ENCODE results near the gene ABLIM1.
A peak's percentile ranks its signal among the peaks of the same experiment; 100 is the strongest.

ABLIM1 gene

DNA sequence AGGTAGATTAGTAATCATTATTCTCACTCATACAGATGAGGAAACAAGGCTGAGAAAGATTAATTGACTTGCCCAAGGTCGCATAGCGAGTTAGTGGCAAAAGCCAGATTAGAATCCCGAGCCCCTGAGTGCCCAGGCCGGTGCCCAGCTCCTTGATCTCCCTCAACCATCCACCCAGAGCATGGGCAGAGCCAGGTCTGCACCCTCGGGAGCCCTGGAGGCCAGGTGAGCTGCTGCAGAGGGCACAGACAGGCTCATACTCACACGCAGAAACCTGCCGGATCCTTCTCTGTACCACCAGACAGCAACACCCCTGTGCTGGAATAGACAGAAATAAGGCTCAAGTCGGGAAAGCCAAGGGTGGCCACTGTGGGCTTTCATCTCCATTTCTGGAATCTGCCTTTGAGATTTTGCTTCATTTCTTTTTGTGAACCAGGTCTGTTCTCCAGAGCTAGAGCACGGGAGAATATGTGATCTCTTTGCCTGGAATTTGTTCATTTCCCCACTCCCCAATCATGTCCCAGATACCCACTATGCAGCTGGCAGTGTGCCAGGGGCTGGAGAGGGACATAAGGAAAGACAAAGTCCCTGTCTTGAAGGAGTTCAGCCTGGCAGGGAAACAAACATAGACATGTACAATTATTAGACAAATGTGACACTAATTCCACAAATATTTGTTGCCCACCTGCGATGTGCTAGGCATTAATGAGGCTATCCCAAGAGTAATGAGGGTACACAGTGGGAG is 259.3 kb downstream of the ABLIM1 start:
- H3K36me3 ChIP-seq (replicated peaks; ENCODE audit: low read depth, low read length), result no peaks in the 10 kb centered on the region
- TF ChIP-seq, protein P1, sequence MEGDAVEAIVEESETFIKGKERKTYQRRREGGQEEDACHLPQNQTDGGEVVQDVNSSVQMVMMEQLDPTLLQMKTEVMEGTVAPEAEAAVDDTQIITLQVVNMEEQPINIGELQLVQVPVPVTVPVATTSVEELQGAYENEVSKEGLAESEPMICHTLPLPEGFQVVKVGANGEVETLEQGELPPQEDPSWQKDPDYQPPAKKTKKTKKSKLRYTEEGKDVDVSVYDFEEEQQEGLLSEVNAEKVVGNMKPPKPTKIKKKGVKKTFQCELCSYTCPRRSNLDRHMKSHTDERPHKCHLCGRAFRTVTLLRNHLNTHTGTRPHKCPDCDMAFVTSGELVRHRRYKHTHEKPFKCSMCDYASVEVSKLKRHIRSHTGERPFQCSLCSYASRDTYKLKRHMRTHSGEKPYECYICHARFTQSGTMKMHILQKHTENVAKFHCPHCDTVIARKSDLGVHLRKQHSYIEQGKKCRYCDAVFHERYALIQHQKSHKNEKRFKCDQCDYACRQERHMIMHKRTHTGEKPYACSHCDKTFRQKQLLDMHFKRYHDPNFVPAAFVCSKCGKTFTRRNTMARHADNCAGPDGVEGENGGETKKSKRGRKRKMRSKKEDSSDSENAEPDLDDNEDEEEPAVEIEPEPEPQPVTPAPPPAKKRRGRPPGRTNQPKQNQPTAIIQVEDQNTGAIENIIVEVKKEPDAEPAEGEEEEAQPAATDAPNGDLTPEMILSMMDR (IDR thresholded peaks at IDR 0.05; ENCODE audit: low read depth, low read length), result no peak
- TF ChIP-seq EZH2phosphoT487 (IDR thresholded peaks at IDR 0.05; ENCODE audit: low read depth), result no peak
- no peak overlapping the region for H3K4me2 ChIP-seq (ENCODE audit: low read length)
- H3K79me2 ChIP-seq (ENCODE audit: low read length), result no peaks in the 10 kb centered on the region
- H2AFZ ChIP-seq (ENCODE audit: low read depth, low read length), result no peak overlapping the region
- no peaks in the 10 kb centered on the region for H4K20me1 ChIP-seq (ENCODE audit: insufficient read depth, low read length)
- H3K27me3 ChIP-seq (ENCODE audit: low read depth, low read length), result peaks cover 13% of the 10 kb centered on the region; the same call in 1 of the 2 replicates
- H3K9me3 ChIP-seq (ENCODE audit: insufficient read depth, low read length), result no peaks in the 10 kb centered on the region
- H3K9ac ChIP-seq (ENCODE audit: low read length), result no peak overlapping the region
- no peak overlapping the region for H3K27ac ChIP-seq (ENCODE audit: low read length)
- H3K4me3 ChIP-seq (ENCODE audit: low read length), result no peak overlapping the region
- H3K4me1 ChIP-seq (ENCODE audit: low read length), result no peaks in the 10 kb centered on the region

DNA sequence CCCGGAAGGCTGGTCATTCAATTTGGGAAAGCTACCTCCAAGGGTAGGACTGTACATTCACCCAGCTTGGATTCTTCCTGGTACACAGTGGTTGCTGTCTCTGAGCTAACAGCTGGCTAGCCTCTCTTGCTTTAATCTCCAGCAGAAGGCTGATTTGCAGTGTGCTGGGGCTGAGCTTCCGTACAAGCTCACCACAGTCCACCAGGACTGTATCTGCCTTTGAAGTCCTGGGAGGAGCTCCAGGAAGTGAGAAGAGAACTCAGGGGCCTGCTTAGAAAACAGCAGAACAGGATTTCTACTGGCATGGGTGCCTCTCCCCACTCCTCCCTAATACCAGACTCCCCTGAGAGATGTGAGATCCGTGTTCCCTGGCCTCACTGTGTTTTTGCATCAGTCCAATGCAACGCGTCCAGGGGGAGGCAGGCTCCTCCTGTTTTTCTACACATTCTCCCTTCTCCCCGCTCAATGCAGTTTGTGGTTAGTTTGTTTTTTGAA is 260.4 kb downstream of the ABLIM1 start:
- Histone ChIP-seq H3K27me3 (ENCODE audit: low read depth, low read length) (peaks cover 13% of the 10 kb centered on the region; the same call in 1 of the 2 replicates), H3K4me1 (ENCODE audit: low read length) (no peaks in the 10 kb centered on the region), H3K4me3 (ENCODE audit: low read length) (no peak overlapping the region), H3K9me3 (ENCODE audit: insufficient read depth, low read length) (no peaks in the 10 kb centered on the region), H3K36me3 (replicated peaks; ENCODE audit: low read depth, low read length) (no peaks in the 10 kb centered on the region), H3K79me2 (ENCODE audit: low read length) (no peaks in the 10 kb centered on the region), H3K27ac (ENCODE audit: low read length) (no peak overlapping the region), H3K9ac (ENCODE audit: low read length) (no peak overlapping the region), H4K20me1 (ENCODE audit: insufficient read depth, low read length) (no peaks in the 10 kb centered on the region), H2AFZ (ENCODE audit: low read depth, low read length) (no peak overlapping the region), H3K4me2 (ENCODE audit: low read length) (0 out of 2 replicates have a peak overlapping the region, but pooled peaks have one; percentile 12)
- TF ChIP-seq EZH2phosphoT487 (IDR thresholded peaks at IDR 0.05; ENCODE audit: low read depth), result no peak
- TF ChIP-seq, protein P1 (IDR thresholded peaks at IDR 0.05; ENCODE audit: low read depth, low read length), result no peak

DNA sequence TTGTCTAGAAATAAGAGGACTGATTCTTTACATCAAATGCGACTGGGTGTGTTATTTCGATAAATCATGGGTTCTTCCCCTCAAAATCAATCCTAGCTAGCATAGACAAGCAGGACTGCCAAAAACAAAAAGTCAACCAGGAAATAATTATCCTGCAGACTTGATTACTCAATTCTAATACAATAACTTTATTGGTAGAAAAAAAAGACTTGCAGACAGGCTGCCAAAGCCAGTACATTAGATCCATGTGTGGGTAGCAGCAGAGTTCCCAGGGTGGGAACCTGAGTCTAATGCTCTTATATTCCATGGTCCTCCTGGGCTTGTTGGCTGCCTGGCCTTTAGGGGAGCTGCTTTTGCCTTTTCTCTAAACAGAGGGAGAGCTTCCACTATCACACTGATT is 261.6 kb downstream of the ABLIM1 start:
- Histone ChIP-seq H3K4me1 (ENCODE audit: low read length) (no peaks in the 10 kb centered on the region), H3K27me3 (ENCODE audit: low read depth, low read length) (peaks cover 12% of the 10 kb centered on the region; the same call in 1 of the 2 replicates), H2AFZ (ENCODE audit: low read depth, low read length) (no peak overlapping the region), H3K4me2 (ENCODE audit: low read length) (no peak overlapping the region), H3K27ac (ENCODE audit: low read length) (no peak overlapping the region), H3K9me3 (ENCODE audit: insufficient read depth, low read length) (no peaks in the 10 kb centered on the region), H3K4me3 (ENCODE audit: low read length) (no peak overlapping the region), H3K79me2 (ENCODE audit: low read length) (no peaks in the 10 kb centered on the region), H3K9ac (ENCODE audit: low read length) (no peak overlapping the region), H3K36me3 (replicated peaks; ENCODE audit: low read depth, low read length) (no peaks in the 10 kb centered on the region), H4K20me1 (ENCODE audit: insufficient read depth, low read length) (no peaks in the 10 kb centered on the region)
- no peak for TF ChIP-seq EZH2phosphoT487 (IDR thresholded peaks at IDR 0.05; ENCODE audit: low read depth)
- TF ChIP-seq, protein P1 (IDR thresholded peaks at IDR 0.05; ENCODE audit: low read depth, low read length), result no peak

DNA sequence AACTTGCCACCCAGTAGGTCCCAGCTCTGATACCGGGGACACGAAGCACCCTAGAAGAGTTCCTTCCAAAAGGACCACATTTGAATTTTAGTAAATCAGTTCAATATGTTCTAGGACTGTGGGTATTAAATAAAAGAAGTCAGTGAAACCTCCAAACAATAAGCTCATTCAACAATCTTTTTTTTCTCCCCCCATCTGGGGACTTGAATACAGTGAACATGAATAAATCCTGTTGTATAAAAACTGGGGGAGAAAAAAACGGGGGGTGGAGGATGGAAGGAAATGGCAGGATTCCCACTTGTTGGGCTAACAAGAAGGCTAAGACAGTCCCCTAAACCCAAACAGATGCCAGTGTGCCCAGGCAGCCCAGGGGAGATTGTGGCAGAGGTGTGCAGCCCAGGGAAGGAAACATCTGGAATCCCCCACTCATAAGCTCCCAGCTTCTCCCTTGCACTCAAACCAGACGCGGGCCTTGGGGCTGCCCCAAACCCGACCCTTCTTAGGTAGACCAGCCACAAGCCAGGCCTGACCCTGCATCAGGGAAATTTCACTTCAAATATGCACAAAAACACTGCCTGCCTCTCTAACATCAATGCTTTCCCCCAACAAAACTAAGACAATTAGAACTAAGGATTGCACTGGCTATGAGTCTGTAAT is 262.6 kb downstream of the ABLIM1 start:
- H3K4me3 ChIP-seq (ENCODE audit: low read length), result no peak overlapping the region
- TF ChIP-seq, protein P1 (IDR thresholded peaks at IDR 0.05; ENCODE audit: low read depth, low read length), result no peak
- no peak for TF ChIP-seq EZH2phosphoT487 (IDR thresholded peaks at IDR 0.05; ENCODE audit: low read depth)
- H3K9ac ChIP-seq (ENCODE audit: low read length), result no peak overlapping the region
- H3K27ac ChIP-seq (ENCODE audit: low read length), result no peak overlapping the region
- H2AFZ ChIP-seq (ENCODE audit: low read depth, low read length), result no peak overlapping the region
- no peaks in the 10 kb centered on the region for H3K79me2 ChIP-seq (ENCODE audit: low read length)
- 0 out of 2 replicates have a peak, but pooled peaks cover 7% of the 10 kb centered on the region for H3K27me3 ChIP-seq (ENCODE audit: low read depth, low read length)
- H3K4me1 ChIP-seq (ENCODE audit: low read length), result no peaks in the 10 kb centered on the region
- no peak overlapping the region for H3K4me2 ChIP-seq (ENCODE audit: low read length)
- no peaks in the 10 kb centered on the region for H4K20me1 ChIP-seq (ENCODE audit: insufficient read depth, low read length)
- no peaks in the 10 kb centered on the region for H3K9me3 ChIP-seq (ENCODE audit: insufficient read depth, low read length)
- no peaks in the 10 kb centered on the region for H3K36me3 ChIP-seq (replicated peaks; ENCODE audit: low read depth, low read length)
